Trophoblast cell (in vitro differentiated cells and primary cell): ENCODE results near the gene SMYD3.
"Not testable (repeated sequence)": the region's sequence is repeated elsewhere in the genome, so short reads cannot be mapped to it uniquely, and the experiment has no call there.

ENCODE experiments used
- DNase-seq, 2 donors: peaks; one replicate each; pipeline ENCODE4 v3.0.0-alpha.2; 2016
- H2AFZ ChIP-seq: 2 replicates; pipeline ENCODE4 v1.6.1; 2013; ENCODE audit warnings: low read length, moderate library complexity, mild to moderate bottlenecking; ENCODE audit not compliant: insufficient read depth, poor library complexity
- H2AK5ac ChIP-seq: 2 replicates; pipeline ENCODE4 v1.6.1; 2013; ENCODE audit warnings: mild to moderate bottlenecking, low read length
- H2BK120ac ChIP-seq: 2 replicates; pipeline ENCODE4 v1.6.1; 2013; ENCODE audit warnings: low read length, mild to moderate bottlenecking, moderate library complexity; ENCODE audit not compliant: insufficient read depth, poor library complexity
- H2BK12ac ChIP-seq: 2 replicates; pipeline ENCODE4 v1.6.1; 2013; ENCODE audit warnings: mild to moderate bottlenecking, low read length, moderate library complexity
- H2BK5ac ChIP-seq: 2 replicates; pipeline ENCODE4 v1.6.1; 2013; ENCODE audit warnings: low read length, low read depth, moderate library complexity, mild to moderate bottlenecking; ENCODE audit not compliant: poor library complexity
- H3K14ac ChIP-seq: 2 replicates; pipeline ENCODE4 v1.6.1; 2013; ENCODE audit warnings: mild to moderate bottlenecking, low read length
- H3K18ac ChIP-seq: 2 replicates; pipeline ENCODE4 v1.6.1; 2013; ENCODE audit warnings: mild to moderate bottlenecking, low read length
- H3K23ac ChIP-seq: 2 replicates; pipeline ENCODE4 v1.6.1; 2013; ENCODE audit warnings: low read length
- H3K27ac ChIP-seq: 2 replicates; pipeline ENCODE4 v1.5.1; 2013; ENCODE audit warnings: low read depth, mild to moderate bottlenecking, inconsistent platforms, low read length, moderate library complexity
- H3K27me3 ChIP-seq: 2 replicates; pipeline ENCODE4 v1.6.1; 2013; ENCODE audit warnings: inconsistent platforms, mild to moderate bottlenecking, low read length, moderate library complexity; ENCODE audit not compliant: insufficient read depth
- H3K36me3 ChIP-seq, 2 experiments: 1 replicate in 1 of 2; 2 replicates in 1 of 2; pipeline ENCODE4 v1.6.1; 2013; ENCODE audit warnings: low read length in 2 of 2, mild to moderate bottlenecking in 2 of 2, moderate library complexity in 1 of 2; ENCODE audit not compliant: insufficient read depth in 2 of 2, control insufficient read depth in 1 of 2
- H3K4ac ChIP-seq: 2 replicates; pipeline ENCODE4 v1.6.1; 2013; ENCODE audit warnings: low read depth, mild to moderate bottlenecking, low read length, moderate library complexity
- H3K4me1 ChIP-seq, 2 experiments: 1 replicate in 1 of 2; 2 replicates in 1 of 2; pipeline ENCODE4 v1.6.1; 2013; ENCODE audit warnings: low read length in 2 of 2, mild to moderate bottlenecking in 2 of 2, moderate library complexity in 1 of 2; ENCODE audit not compliant: insufficient read depth in 2 of 2, control insufficient read depth in 1 of 2
- H3K4me2 ChIP-seq: 2 replicates; pipeline ENCODE4 v1.6.1; 2013; ENCODE audit warnings: inconsistent platforms, mild to moderate bottlenecking, low read length, moderate library complexity
- H3K4me3 ChIP-seq: 2 replicates; pipeline ENCODE4 v1.5.1; 2013; ENCODE audit warnings: mild to moderate bottlenecking, low read depth, low read length, inconsistent platforms
- H3K79me1 ChIP-seq: one replicate; pipeline ENCODE4 v1.6.1; 2013; ENCODE audit warnings: low read length
- H3K79me2 ChIP-seq: 2 replicates; pipeline ENCODE4 v1.6.1; 2013; ENCODE audit warnings: low read length, mild to moderate bottlenecking; ENCODE audit not compliant: control insufficient read depth, insufficient read depth, poor library complexity
- H3K9ac ChIP-seq: 2 replicates; pipeline ENCODE4 v1.6.1; 2013; ENCODE audit warnings: mild to moderate bottlenecking, low read length
- H3K9me3 ChIP-seq: 2 replicates; pipeline ENCODE4 v1.6.1; 2013; ENCODE audit warnings: low read depth, mild to moderate bottlenecking, control low read depth, inconsistent platforms, low read length; ENCODE audit not compliant: insufficient read depth
- H4K12ac ChIP-seq: 2 replicates; pipeline ENCODE4 v1.6.1; 2013; ENCODE audit warnings: low read depth, mild to moderate bottlenecking, low read length, moderate library complexity
- H4K8ac ChIP-seq: 2 replicates; pipeline ENCODE4 v1.6.1; 2013; ENCODE audit warnings: low read depth, mild to moderate bottlenecking, low read length, moderate library complexity
- H4K91ac ChIP-seq: one replicate; pipeline ENCODE4 v1.6.1; 2013; ENCODE audit warnings: low read depth, mild to moderate bottlenecking, low read length, moderate library complexity
- WGBS: extraction: QIAGEN DNeasy Blood & Tissue Kit; methylation state at CpG from one replicate; pipeline ENCODE4 v1.1.7; 2013; ENCODE audit warnings: missing lambda C conversion rate; ENCODE audit not compliant: insufficient read length, insufficient coverage; ENCODE audit errors: extremely low coverage; 5-methylcytosine and 5-hydroxymethylcytosine counted together

The SMYD3 gene

GRCh38 chr1:245971711-245972085, 535.4 kb downstream of the SMYD3 start:
- Histone ChIP-seq H4K8ac (no peak overlapping the region), H2BK12ac (no peak overlapping the region), H3K27ac (no peak overlapping the region), H3K9ac (no peak overlapping the region), H3K4me2 (no peak overlapping the region), H2AFZ (no peak overlapping the region), H2AK5ac (no peak overlapping the region), H3K79me2 (no peaks in the 10 kb centered on the region), H3K4ac (no peak overlapping the region), H3K23ac (no peak overlapping the region), H4K12ac (no peak overlapping the region), H3K79me1 (peaks cover 4% of the 10 kb centered on the region), H2BK120ac (no peak overlapping the region), H3K36me3 (no peaks in the 10 kb centered on the region), H3K4me3 (no peak overlapping the region), H4K91ac (no peak overlapping the region), H3K27me3 (no peaks in the 10 kb centered on the region), H3K18ac (no peak overlapping the region), H3K9me3 (no peaks in the 10 kb centered on the region), H3K4me1 (peaks cover 0 to 6% of the 10 kb centered on the region in 2 experiments), H2BK5ac (no peak overlapping the region), H3K14ac (no peak overlapping the region)
- WGBS, result no CpG with 5 or more reads among the region's 2 CpGs
- peak; percentile 27 to 82 for DNase-seq

- H3K4me2 ChIP-seq, H2BK120ac ChIP-seq, H3K9me3 ChIP-seq, H3K4ac ChIP-seq, H3K27ac ChIP-seq, H3K9ac ChIP-seq, H3K4me3 ChIP-seq, H3K23ac ChIP-seq, H4K12ac ChIP-seq, H3K4me1 ChIP-seq, H3K79me2 ChIP-seq, H3K79me1 ChIP-seq, H3K18ac ChIP-seq, H3K27me3 ChIP-seq, H2BK12ac ChIP-seq, H2BK5ac ChIP-seq, H3K36me3 ChIP-seq, H2AFZ ChIP-seq, H4K91ac ChIP-seq, H2AK5ac ChIP-seq, H4K8ac ChIP-seq, H3K14ac ChIP-seq: not testable (repeated sequence)
- no CpG with 5 or more reads among the region's 10 CpGs for WGBS
- DNase-seq, result peak; percentile 17 to 57
These were observed 535.9 kb downstream of the SMYD3 start for GRCh38 chr1:245971076-245971710.

- Histone ChIP-seq H2BK120ac (no peak overlapping the region), H3K9ac (no peak overlapping the region), H3K4ac (no peak overlapping the region), H3K27me3 (no peaks in the 10 kb centered on the region), H2AFZ (no peak overlapping the region), H3K36me3 (no peaks in the 10 kb centered on the region), H2BK12ac (no peak overlapping the region), H3K23ac (no peak overlapping the region), H4K12ac (no peak overlapping the region), H3K18ac (no peak overlapping the region), H3K27ac (peak overlapping the region; percentile 32), H3K79me1 (peaks cover 4% of the 10 kb centered on the region), H3K4me3 (no peak overlapping the region), H2AK5ac (no peak overlapping the region), H3K14ac (no peak overlapping the region), H3K9me3 (no peaks in the 10 kb centered on the region), H2BK5ac (no peak overlapping the region), H4K91ac (no peak overlapping the region), H3K4me1 (peaks cover 0 to 6% of the 10 kb centered on the region in 2 experiments), H3K4me2 (no peak overlapping the region), H3K79me2 (no peaks in the 10 kb centered on the region), H4K8ac (no peak overlapping the region)
- DNase-seq, result no peak
- WGBS, result no CpG with 5 or more reads among the region's 3 CpGs
These were observed 537.8 kb downstream of the SMYD3 start for GRCh38 chr1:245969283-245969682.

GRCh38 chr1:245968775-245969174, 538.3 kb downstream of the SMYD3 start:
- Histone ChIP-seq H4K12ac (no peak overlapping the region), H3K9me3 (no peaks in the 10 kb centered on the region)
- WGBS, result no CpG with 5 or more reads among the region's 6 CpGs

More at GRCh38 chr1:245968775-245969174, 538.3 kb downstream of the SMYD3 start:
- Histone ChIP-seq H2BK120ac (no peak overlapping the region), H3K4me2 (no peak overlapping the region), H3K27me3 (no peaks in the 10 kb centered on the region), H3K23ac (no peak overlapping the region), H3K27ac (peak overlapping the region; percentile 32), H4K8ac (peak overlapping the region; percentile 14), H3K36me3 (no peaks in the 10 kb centered on the region), H2BK5ac (no peak overlapping the region), H2AFZ (no peak overlapping the region), H3K18ac (no peak overlapping the region), H3K4me1 (peaks cover 0 to 6% of the 10 kb centered on the region in 2 experiments), H2BK12ac (no peak overlapping the region), H3K14ac (no peak overlapping the region), H3K9ac (no peak overlapping the region), H3K4me3 (no peak overlapping the region), H3K79me1 (peaks cover 4% of the 10 kb centered on the region), H3K4ac (no peak overlapping the region), H2AK5ac (no peak overlapping the region), H4K91ac (peak overlapping the region; percentile 7), H3K79me2 (no peaks in the 10 kb centered on the region)
- DNase-seq, result no peak
